DOHH2 (cell line): ENCODE results near the gene LAMA5.

Source experiments
- H3F3A ChIP-seq: fragments of 200-600 bp; sonication (generic), shearing (Covaris generic); 2 replicates; pipeline ENCODE4 v1.6.0; 2016; ENCODE audit warnings: antibody characterized with exemption, mild to moderate bottlenecking; ENCODE audit not compliant: control insufficient read depth, insufficient read depth
- H3K27ac ChIP-seq: fragments of 200-600 bp; sonication (generic); 2 replicates; pipeline ENCODE4 v1.5.1; 2014; ENCODE audit warnings: low read depth, mild to moderate bottlenecking, low read length, moderate library complexity
- H3K27me3 ChIP-seq: fragments of 200-600 bp; sonication (generic); 2 replicates; pipeline ENCODE4 v1.6.1; 2014; ENCODE audit warnings: mild to moderate bottlenecking, low read length, mixed read lengths; ENCODE audit not compliant: control insufficient read depth
- H3K36me3 ChIP-seq: fragments of 200-600 bp; sonication (generic); 2 replicates; pipeline ENCODE4 v1.6.1; 2014; ENCODE audit warnings: mild to moderate bottlenecking, low read length, moderate library complexity, mixed read lengths; ENCODE audit not compliant: control insufficient read depth
- H3K4me1 ChIP-seq: fragments of 200-600 bp; sonication (generic); 2 replicates; pipeline ENCODE4 v1.6.1; 2014; ENCODE audit warnings: mild to moderate bottlenecking, low read length, mixed read lengths; ENCODE audit not compliant: control insufficient read depth
- H3K4me2 ChIP-seq: fragments of 200-600 bp; sonication (generic); 2 replicates; pipeline ENCODE4 v1.6.0; 2014; ENCODE audit warnings: mild to moderate bottlenecking, low read length, moderate library complexity
- H3K4me3 ChIP-seq: fragments of 200-600 bp; sonication (generic); 2 replicates; pipeline ENCODE4 v1.5.1; 2014; ENCODE audit warnings: mild to moderate bottlenecking, low read length, mixed read lengths
- H3K79me2 ChIP-seq: fragments of 200-600 bp; sonication (generic); 2 replicates; pipeline ENCODE4 v1.6.1; 2014; ENCODE audit warnings: mild to moderate bottlenecking, low read length, mixed read lengths; ENCODE audit not compliant: control insufficient read depth
- H3K9me2 ChIP-seq: fragments of 200-600 bp; sonication (generic); replicated peaks from 2 replicates; pipeline ENCODE4 v1.6.1; 2014; ENCODE audit warnings: mild to moderate bottlenecking, low read length, mixed read lengths; ENCODE audit not compliant: control insufficient read depth
- H3K9me3 ChIP-seq: fragments of 200-600 bp; sonication (generic); 2 replicates; pipeline ENCODE4 v1.6.1; 2014; ENCODE audit warnings: antibody characterized with exemption, low read length, mixed read lengths; ENCODE audit not compliant: control insufficient read depth, insufficient read depth
- H4K20me1 ChIP-seq: fragments of 200-600 bp; sonication (generic); 2 replicates; pipeline ENCODE4 v1.6.0; 2014; ENCODE audit warnings: low read depth, mild to moderate bottlenecking, antibody characterized with exemption, low read length, moderate library complexity; ENCODE audit not compliant: control insufficient read depth, insufficient read depth
- EZH2phosphoT487 ChIP-seq: fragments of 200-600 bp; sonication (generic); IDR thresholded peaks from 2 replicates; pipeline ENCODE4 v1.6.1; 2017; ENCODE audit warnings: borderline replicate concordance, mild to moderate bottlenecking, antibody characterized with exemption, low read length, moderate library complexity, mixed read lengths
- TF ChIP-seq, protein P1 (sequence below): fragments of 200-600 bp; sonication (generic); IDR thresholded peaks from one replicate; pipeline ENCODE4 v1.5.1; 2014; ENCODE audit warnings: antibody characterized with exemption, mild to moderate bottlenecking, low read depth, low read length; ENCODE audit not compliant: poor library complexity, severe bottlenecking

Gene LAMA5

DNA sequence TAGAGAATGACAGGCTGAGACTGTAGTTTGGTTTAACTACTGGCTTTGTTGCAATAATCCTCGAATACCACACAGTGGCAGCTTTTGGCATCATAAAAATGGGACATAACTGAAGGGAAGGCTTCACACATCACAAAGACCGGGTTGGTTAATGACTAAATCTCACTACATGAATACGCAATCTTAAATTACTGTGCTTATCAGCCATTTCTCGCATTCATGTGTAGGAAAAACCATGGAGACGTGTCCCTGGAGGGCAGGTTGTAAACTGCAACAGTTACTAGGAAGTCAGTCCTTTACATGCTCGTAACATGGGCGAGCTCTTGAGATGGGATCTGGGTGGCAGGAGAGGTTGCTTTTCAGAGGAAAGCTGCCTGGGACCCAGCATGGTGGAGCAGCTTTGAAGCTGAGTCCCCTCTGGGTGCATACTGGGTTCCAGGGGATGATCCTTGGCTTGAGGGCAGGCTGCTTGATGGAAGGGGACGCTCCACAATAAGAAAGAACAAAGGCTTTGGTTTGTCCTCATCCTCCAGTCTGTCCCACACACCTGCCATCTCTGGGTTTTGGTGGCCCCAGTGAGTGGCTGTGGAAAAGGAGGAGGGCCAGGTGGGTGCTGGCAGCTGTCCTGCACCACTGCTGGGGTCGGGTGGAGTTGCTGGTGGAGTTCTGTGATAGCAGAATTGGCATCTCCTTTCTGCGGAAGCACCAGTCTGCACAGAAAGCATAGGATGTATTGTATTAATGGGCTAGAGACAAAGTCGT, 21.9 kb upstream of the LAMA5 start:
- TF ChIP-seq, protein P1, sequence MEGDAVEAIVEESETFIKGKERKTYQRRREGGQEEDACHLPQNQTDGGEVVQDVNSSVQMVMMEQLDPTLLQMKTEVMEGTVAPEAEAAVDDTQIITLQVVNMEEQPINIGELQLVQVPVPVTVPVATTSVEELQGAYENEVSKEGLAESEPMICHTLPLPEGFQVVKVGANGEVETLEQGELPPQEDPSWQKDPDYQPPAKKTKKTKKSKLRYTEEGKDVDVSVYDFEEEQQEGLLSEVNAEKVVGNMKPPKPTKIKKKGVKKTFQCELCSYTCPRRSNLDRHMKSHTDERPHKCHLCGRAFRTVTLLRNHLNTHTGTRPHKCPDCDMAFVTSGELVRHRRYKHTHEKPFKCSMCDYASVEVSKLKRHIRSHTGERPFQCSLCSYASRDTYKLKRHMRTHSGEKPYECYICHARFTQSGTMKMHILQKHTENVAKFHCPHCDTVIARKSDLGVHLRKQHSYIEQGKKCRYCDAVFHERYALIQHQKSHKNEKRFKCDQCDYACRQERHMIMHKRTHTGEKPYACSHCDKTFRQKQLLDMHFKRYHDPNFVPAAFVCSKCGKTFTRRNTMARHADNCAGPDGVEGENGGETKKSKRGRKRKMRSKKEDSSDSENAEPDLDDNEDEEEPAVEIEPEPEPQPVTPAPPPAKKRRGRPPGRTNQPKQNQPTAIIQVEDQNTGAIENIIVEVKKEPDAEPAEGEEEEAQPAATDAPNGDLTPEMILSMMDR: peak; percentile 2
- TF ChIP-seq EZH2phosphoT487: no peak
- Histone ChIP-seq H3K79me2 (peaks cover 57% of the 10 kb centered on the region), H3K9me3 (no peaks in the 10 kb centered on the region), H3K27ac (no peak overlapping the region), H3K36me3 (peaks cover 69% of the 10 kb centered on the region), H4K20me1 (peaks cover 11% of the 10 kb centered on the region), H3K27me3 (no peaks in the 10 kb centered on the region), H3K9me2 (no peaks in the 10 kb centered on the region), H3K4me3 (peak overlapping the region; percentile 100), H3K4me1 (peaks cover 26% of the 10 kb centered on the region), H3K4me2 (peak overlapping the region; percentile 80), H3F3A (peaks cover 37% of the 10 kb centered on the region)

GRCh38 chr20:62387933-62388635, 21.0 kb upstream of the LAMA5 start:
- no peaks in the 10 kb centered on the region for H3K9me2 ChIP-seq
- H3K4me2 ChIP-seq: peak overlapping the region; percentile 80
- H3K4me3 ChIP-seq: peak overlapping the region; percentile 100
- peaks cover 26% of the 10 kb centered on the region for H3K4me1 ChIP-seq
- peaks cover 37% of the 10 kb centered on the region for H3F3A ChIP-seq
- no peak for TF ChIP-seq EZH2phosphoT487
- TF ChIP-seq, protein P1: no peak
- peak overlapping the region; percentile 78 for H3K27ac ChIP-seq
- H3K9me3 ChIP-seq: no peaks in the 10 kb centered on the region
- H4K20me1 ChIP-seq: peaks cover 11% of the 10 kb centered on the region
- H3K27me3 ChIP-seq: no peaks in the 10 kb centered on the region
- H3K36me3 ChIP-seq: peaks cover 67% of the 10 kb centered on the region
- H3K79me2 ChIP-seq: peaks cover 64% of the 10 kb centered on the region

DNA sequence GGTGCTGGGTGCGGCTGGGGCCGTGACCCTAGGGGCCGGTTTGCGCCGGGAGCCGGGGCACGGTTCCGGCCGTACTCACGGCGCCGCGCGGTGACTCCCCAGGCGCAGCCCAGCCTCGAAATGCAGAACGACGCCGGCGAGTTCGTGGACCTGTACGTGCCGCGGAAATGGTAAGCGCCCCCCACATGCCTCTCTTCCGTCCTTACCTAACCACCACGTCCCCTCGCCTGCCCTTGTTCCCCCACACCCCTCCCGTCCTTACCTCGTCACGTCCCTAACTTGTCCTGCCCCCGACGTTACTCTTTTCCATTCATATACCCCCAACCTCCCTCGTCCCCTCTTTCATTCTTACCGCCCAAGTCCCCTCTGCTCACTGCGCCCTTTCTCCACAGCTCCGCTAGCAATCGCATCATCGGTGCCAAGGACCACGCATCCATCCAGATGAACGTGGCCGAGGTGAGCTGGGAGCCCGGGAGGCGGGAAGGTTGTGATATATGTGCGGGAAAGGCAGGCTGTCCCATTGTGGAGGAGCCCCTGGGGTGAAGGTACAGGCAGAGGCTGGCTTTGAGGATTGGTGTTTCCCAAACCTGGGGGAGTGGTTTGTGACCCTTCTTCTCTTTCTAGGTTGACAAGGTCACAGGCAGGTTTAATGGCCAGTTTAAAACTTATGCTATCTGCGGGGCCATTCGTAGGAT, 20.3 kb upstream of the LAMA5 start:
- Histone ChIP-seq H3K79me2 (peaks cover 67% of the 10 kb centered on the region), H3K9me2 (no peaks in the 10 kb centered on the region), H3K9me3 (no peaks in the 10 kb centered on the region), H3F3A (peaks cover 37% of the 10 kb centered on the region), H3K27ac (peak overlapping the region; percentile 78), H3K4me2 (peak overlapping the region; percentile 80), H3K4me1 (peaks cover 32% of the 10 kb centered on the region), H4K20me1 (peaks cover 11% of the 10 kb centered on the region), H3K36me3 (peaks cover 72% of the 10 kb centered on the region), H3K27me3 (no peaks in the 10 kb centered on the region), H3K4me3 (peak overlapping the region; percentile 100)
- no peak for TF ChIP-seq EZH2phosphoT487
- TF ChIP-seq, protein P1: no peak
